A549 (cell line): ENCODE results near the gene PREX1. TPM values are rescaled to one million over a fixed set of nuclear protein-coding genes. Genes with fewer than 3 reads are reported as not detected.

Experiments
- ATAC-seq, 2 experiments: fragments of 200-7000 bp in 1 of 2; fragments of >200 bp in 1 of 2; cut with Nextera tagmentation in 1 of 2; cut with Tn5 transposase in 1 of 2; 3 replicates each; pipeline versions ENCODE4 v1.8.0 to v1.9.1; 2018 to 2020; ENCODE audit warnings: mild to moderate bottlenecking in 1 of 2, moderate library complexity in 1 of 2
- CTCF ChIA-PET: fragments of 300-600 bp; sonication (Branson Sonifier 250); formaldehyde crosslinking; extraction: SDS; loops from one replicate; lab custom pipeline; 2021; ENCODE audit warnings: antibody characterized with exemption, inconsistent platforms; lab: Yijun Ruan, JAX
- POLR2A ChIA-PET: fragments of 350-600 bp; formaldehyde crosslinking; extraction: SDS; loops from one replicate; lab custom pipeline; 2021; ENCODE audit warnings: antibody characterized with exemption, inconsistent platforms; lab: Yijun Ruan, JAX
- DNase-seq, 2 experiments: peaks; one replicate each; pipeline versions ENCODE4 v3.0.0 to v3.0.0-alpha.2; 2011 to 2016; ENCODE audit warnings: low read depth in 1 of 2, low spot score in 1 of 2
- FAIRE-seq: peaks from 2 replicates; lab custom pipeline; 2011; peaks lifted over from hg19 to GRCh38; lab: Jason Lieb, UNC
- H3K27ac ChIP-seq, 2 experiments: fragments of >200 bp; sonication (Bioruptor Twin); formaldehyde crosslinking; 3 replicates each; pipeline ENCODE4 v1.5.1; 2016 to 2017
- H3K4me1 ChIP-seq: fragments of >200 bp; sonication (Bioruptor Twin); formaldehyde crosslinking; 3 replicates; pipeline ENCODE4 v1.6.1; 2016
- H3K4me2 ChIP-seq: fragments of >200 bp; sonication (Bioruptor Twin); formaldehyde crosslinking; 3 replicates; pipeline ENCODE4 v1.6.1; 2016
- H3K4me3 ChIP-seq: fragments of >200 bp; sonication (Bioruptor Twin); formaldehyde crosslinking; 3 replicates; pipeline ENCODE4 v1.5.1; 2016
- H3K9me3 ChIP-seq: fragments of >200 bp; sonication (Bioruptor Twin); formaldehyde crosslinking; 3 replicates; pipeline ENCODE4 v1.6.1; 2016
- CBX8 ChIP-seq: fragments of 200-600 bp; sonication (generic); IDR thresholded peaks from 2 replicates; pipeline ENCODE4 v1.6.1; 2016
- CHD2 ChIP-seq: fragments of 150-350 bp; IDR thresholded peaks from 2 replicates; pipeline ENCODE4 v1.6.1; 2014; ENCODE audit warnings: low read length; ENCODE audit not compliant: partially characterized antibody
- EHF ChIP-seq: fragments of 250-450 bp; sonication (Bioruptor Pico); IDR thresholded peaks from 2 replicates; pipeline ENCODE4 v1.5.0; 2020; ENCODE audit warnings: mild to moderate bottlenecking
- FOSB ChIP-seq: fragments of 250-450 bp; sonication (Bioruptor Pico); IDR thresholded peaks from 2 replicates; pipeline ENCODE4 v1.5.0; 2020; ENCODE audit warnings: mild to moderate bottlenecking, moderate library complexity
- FOSL2 ChIP-seq, 2 experiments: fragments of 450-650 bp in 1 of 2; fragments of >200 bp in 1 of 2; sonication (Bioruptor Twin) in 1 of 2; formaldehyde crosslinking; IDR thresholded peaks; 2 replicates each; pipeline versions ENCODE4 v1.5.0 to v1.6.1; 2016 to 2020; ENCODE audit warnings: mild to moderate bottlenecking in 1 of 2, moderate library complexity in 1 of 2
- HDAC2 ChIP-seq: fragments of 200-600 bp; sonication (generic); IDR thresholded peaks from 2 replicates; pipeline ENCODE4 v1.6.1; 2016
- HEYL ChIP-seq: fragments of 250-450 bp; sonication (Bioruptor Pico); IDR thresholded peaks from 2 replicates; pipeline ENCODE4 v1.8.0; 2021; ENCODE audit warnings: mild to moderate bottlenecking, moderate library complexity
- HMGXB4 ChIP-seq: fragments of 250-450 bp; sonication (Bioruptor Pico); IDR thresholded peaks from 2 replicates; pipeline ENCODE4 v1.5.0; 2021; ENCODE audit warnings: mild to moderate bottlenecking, moderate library complexity, borderline replicate concordance
- JUNB ChIP-seq: fragments of >200 bp; sonication (Bioruptor Twin); formaldehyde crosslinking; IDR thresholded peaks from 2 replicates; pipeline ENCODE4 v1.6.1; 2016
- KDM5A ChIP-seq: fragments of 200-600 bp; sonication (generic); IDR thresholded peaks from 2 replicates; pipeline ENCODE4 v1.6.1; 2016; ENCODE audit warnings: antibody characterized with exemption, mild to moderate bottlenecking
- NPAS2 ChIP-seq: fragments of 250-450 bp; sonication (Bioruptor Pico); IDR thresholded peaks from 2 replicates; pipeline ENCODE4 v1.8.0; 2022; ENCODE audit warnings: mild to moderate bottlenecking, moderate library complexity, borderline replicate concordance
- PBX3 ChIP-seq: IDR thresholded peaks from 2 replicates; pipeline ENCODE4 v1.6.1; 2012
- POLR2A ChIP-seq: IDR thresholded peaks from 2 replicates; pipeline ENCODE4 v1.6.1; 2012; ENCODE audit warnings: mild to moderate bottlenecking, low read length
- POLR2AphosphoS2 ChIP-seq: conservative IDR thresholded peaks from 2 replicates; pipeline ENCODE4 v1.6.1; 2012; ENCODE audit warnings: low read length, improper control_type of control experiment, inconsistent platforms
- SREBF2 ChIP-seq: fragments of 450-650 bp; IDR thresholded peaks from 2 replicates; pipeline ENCODE4 v1.6.1; 2014; ENCODE audit warnings: mild to moderate bottlenecking, moderate library complexity
- TP53 ChIP-seq: fragments of 250-450 bp; sonication (Bioruptor Pico); IDR thresholded peaks from 2 replicates; pipeline ENCODE4 v1.5.0; 2021; ENCODE audit warnings: mild to moderate bottlenecking, moderate library complexity
- USF2 ChIP-seq: fragments of 450-650 bp; IDR thresholded peaks from 2 replicates; pipeline ENCODE4 v1.6.1; 2014; ENCODE audit warnings: antibody characterized with exemption
- ZC3H11A ChIP-seq: fragments of 450-650 bp; IDR thresholded peaks from 2 replicates; pipeline ENCODE4 v1.6.1; 2014; ENCODE audit warnings: antibody characterized with exemption, mild to moderate bottlenecking
- ZNF302 ChIP-seq: fragments of 250-450 bp; sonication (Bioruptor Pico); IDR thresholded peaks from 2 replicates; pipeline ENCODE4 v1.9.0; 2021; ENCODE audit warnings: inconsistent platforms, mild to moderate bottlenecking, moderate library complexity
- WGBS: methylation state at CpG from one replicate; pipeline ENCODE4 v1.1.6; 2017; ENCODE audit errors: missing lambda C conversion rate; 5-methylcytosine and 5-hydroxymethylcytosine counted together
- polyA plus RNA-seq, 4 experiments: library from polyadenylated mRNA; depleted of rRNA in 3 of 4; stranded (reverse); fragments of >200 nt; fragmentation: RNase III in 1 of 4; extraction: RNeasy Plus Mini Kit Qiagen cat#74134 plus additional on column Dnase treatment in 1 of 4; gene quantifications; 2 replicates in 3 of 4; 3 replicates in 1 of 4; pipeline ENCODE4 v1.2.3, GENCODE V29; 2011 to 2017

PREX1 gene
- polyA plus RNA-seq, 2 of the 4 experiments (the other 2 are of a cell fraction) = 3.6 to 4.2 TPM

DNA sequence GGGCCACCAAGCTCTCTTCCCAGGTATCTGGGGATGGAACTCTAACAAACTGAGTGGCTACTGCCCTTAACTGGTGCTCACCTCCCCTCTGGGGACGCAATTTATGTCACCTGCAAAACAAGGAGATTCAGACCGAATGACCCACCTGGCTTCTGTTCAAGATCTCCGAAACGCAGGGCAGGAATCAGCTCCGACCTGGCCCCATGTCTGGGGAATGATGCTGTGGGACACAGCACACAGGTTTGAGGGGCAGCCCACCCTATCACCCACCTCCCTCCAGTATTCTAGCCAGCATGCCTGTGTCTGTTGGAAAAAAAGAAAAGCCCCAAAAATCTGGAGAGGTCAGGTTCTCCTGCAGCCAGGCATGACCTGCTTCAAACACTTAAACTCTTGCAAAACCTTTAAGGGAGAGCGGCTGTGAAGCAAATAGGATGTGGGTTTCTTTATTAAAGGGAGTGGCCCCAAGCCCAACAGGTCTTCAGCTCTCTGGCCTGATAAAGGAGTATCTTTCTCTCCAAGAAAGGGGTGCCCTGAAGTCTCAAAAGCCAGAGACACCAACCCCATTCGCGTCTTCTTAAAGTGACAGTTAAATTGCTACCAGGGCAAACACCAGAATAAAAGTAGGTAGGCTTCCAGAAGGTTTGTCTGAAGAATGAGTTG, 6.4 kb downstream of the PREX1 start:
- no peak for TF ChIP-seq CHD2
- no peak for TF ChIP-seq JUNB
- TF ChIP-seq FOSL2 (IDR thresholded peaks at IDR 0.05) = no peak
- TF ChIP-seq FOSL2 (CRISPR knock-in tag; IDR thresholded peaks at IDR 0.05) = no peak
- no peak for TF ChIP-seq ZC3H11A
- no peak for TF ChIP-seq NPAS2 (CRISPR knock-in tag)
- Histone ChIP-seq H3K4me2 (no peak overlapping the region), H3K4me1 (no peaks in the 10 kb centered on the region; the same call in 2 of the 3 replicates), H3K9me3 (no peaks in the 10 kb centered on the region), H3K27ac (no peak overlapping the region), H3K4me3 (no peak overlapping the region)
- DNase-seq = no peak
- 96% methylated on average over 8 of the region's 8 CpGs for WGBS
- ATAC-seq = no peak
- no peak for FAIRE-seq
- CTCF ChIA-PET = interaction anchor here (1.6 to 1.8 kb wide), 2 partner anchors 164 kb away, joined by 5 to 6 read pairs; no protein-coding TSS in a partner anchor
- POLR2A ChIA-PET = no interaction called here

GRCh38 chr20:48820649-48820973, 7.2 kb downstream of the PREX1 start:
- CTCF ChIA-PET = interaction anchor here (1.1 to 1.6 kb wide), 2 partner anchors 11 to 163 kb away, joined by 3 to 5 read pairs; no protein-coding TSS in a partner anchor

DNA sequence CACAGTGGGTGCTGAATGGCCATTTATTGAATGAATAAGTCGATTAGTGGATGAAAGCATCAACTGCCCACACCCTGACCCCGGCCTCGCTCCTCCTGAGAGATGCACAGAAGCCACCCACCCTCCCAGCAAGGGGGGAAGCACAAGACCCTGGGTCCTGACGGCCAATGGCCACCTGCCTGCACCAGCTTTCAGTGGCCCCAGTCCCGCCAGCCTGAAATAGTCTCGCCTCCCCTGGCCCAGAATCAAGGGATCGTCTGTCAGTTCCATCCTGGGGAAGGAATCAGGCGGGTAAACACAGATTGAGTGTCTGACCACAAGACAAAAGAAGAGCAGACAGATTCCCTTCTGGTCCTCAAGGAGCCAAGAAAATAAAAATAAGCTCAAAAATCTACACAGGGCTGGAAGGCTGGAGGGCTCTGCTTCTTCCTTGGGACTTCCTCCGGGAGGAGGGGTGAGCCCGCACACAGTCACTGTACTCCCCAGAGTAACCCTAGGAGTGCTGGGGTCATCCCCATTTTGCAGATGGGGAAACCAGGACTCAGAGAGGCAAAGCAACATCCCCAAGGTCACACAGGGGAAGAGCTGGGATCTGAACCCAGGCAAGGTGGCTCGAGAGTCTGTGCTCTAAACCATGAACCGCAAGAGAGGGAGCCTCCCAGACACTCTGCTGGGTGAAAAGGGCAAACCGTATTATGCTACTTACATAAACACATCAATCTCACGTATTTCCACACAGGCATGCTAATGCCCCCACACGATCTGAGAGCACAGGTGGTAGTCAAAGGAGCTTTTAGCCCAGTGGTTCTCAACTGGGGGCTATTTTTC, 7.8 kb downstream of the PREX1 start:
- Histone ChIP-seq H3K4me2 (no peak overlapping the region), H3K27ac (no peak overlapping the region), H3K4me3 (no peak overlapping the region), H3K4me1 (no peaks in the 10 kb centered on the region), H3K9me3 (no peaks in the 10 kb centered on the region)
- TF ChIP-seq EHF (CRISPR knock-in tag) (no peak), KDM5A (no peak), ZNF302 (CRISPR knock-in tag) (no peak), TP53 (CRISPR knock-in tag) (no peak), PBX3 (no peak), SREBF2 (no peak), POLR2AphosphoS2 (no peak), POLR2A (no peak), FOSB (CRISPR knock-in tag) (no peak), CBX8 (no peak), HDAC2 (no peak), HEYL (CRISPR knock-in tag) (no peak)
- CTCF ChIA-PET = interaction anchor here (1.1 to 1.6 kb wide), 2 partner anchors 11 to 162 kb away, joined by 3 to 5 read pairs; no protein-coding TSS in a partner anchor
- ATAC-seq = no peak
- no peak for FAIRE-seq
- WGBS = 83% methylated on average over 13 of the region's 15 CpGs
- POLR2A ChIA-PET = no interaction called here
- DNase-seq = no peak

More at GRCh38 chr20:48820649-48820973, 7.2 kb downstream of the PREX1 start:
- DNase-seq (no peak), ATAC-seq (no peak), FAIRE-seq (no peak)
- H3K4me3 ChIP-seq = no peak overlapping the region
- TF ChIP-seq EHF (CRISPR knock-in tag) (no peak), HMGXB4 (no peak), USF2 (no peak)
- WGBS = 84% methylated on average over 8 of the region's 8 CpGs
- H3K4me2 ChIP-seq = no peak overlapping the region
- H3K9me3 ChIP-seq = no peaks in the 10 kb centered on the region
- POLR2A ChIA-PET = no interaction called here
- H3K4me1 ChIP-seq = no peaks in the 10 kb centered on the region
- no peak overlapping the region for H3K27ac ChIP-seq
